ENCODE data around the gene GRID1. TPM values are rescaled to one million over a fixed set of nuclear protein-coding genes. Genes with fewer than 3 reads are reported as not detected.
"Not testable (repeated sequence)": the region's sequence is repeated elsewhere in the genome, so short reads cannot be mapped to it uniquely, and the experiment has no call there.

The GRID1 gene
- total RNA-seq, 1 donor from 2014 or later = 0.22 TPM

DNA sequence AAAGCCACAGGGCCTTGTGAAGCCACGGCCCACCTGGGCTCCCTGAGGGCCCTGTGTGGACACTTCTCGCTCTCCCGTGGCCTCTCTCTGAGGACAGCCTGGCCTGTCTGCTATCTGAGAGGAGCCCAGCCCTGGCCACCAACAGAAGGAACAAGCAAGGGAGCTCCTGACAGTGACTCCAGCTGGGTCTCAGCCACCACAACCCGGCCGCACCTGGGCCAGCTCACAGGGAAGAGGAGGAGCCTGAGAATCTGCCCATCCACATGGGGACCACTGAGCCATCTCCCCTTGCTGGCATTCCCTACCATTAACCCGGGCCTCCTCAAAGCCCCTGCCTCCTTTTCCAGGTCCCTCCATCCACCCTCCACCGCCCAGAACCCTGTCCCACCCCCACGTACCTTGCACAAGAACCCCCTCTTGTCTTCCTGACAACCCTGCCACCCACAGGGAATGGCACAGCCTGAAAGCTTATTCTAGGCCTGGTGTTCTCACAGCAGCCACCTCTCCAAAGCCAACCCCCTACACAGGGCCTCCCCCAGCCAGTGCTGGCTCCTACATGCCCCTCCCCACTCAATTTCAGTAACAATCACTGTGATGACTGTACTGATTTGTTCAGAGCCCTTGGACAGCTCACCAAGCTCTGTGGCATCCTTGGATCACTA is 120.2 kb downstream of the GRID1 start:
- no peaks in the 10 kb centered on the region for H3K27me3 Mint-ChIP-seq
- no peaks in the 10 kb centered on the region for H3K4me1 Mint-ChIP-seq (ENCODE audit: low read depth)
- H3K9me3 Mint-ChIP-seq (ENCODE audit: low read depth) = peaks cover 7% of the 10 kb centered on the region
- H3K4me3 Mint-ChIP-seq (ENCODE audit: low read depth) = no peak overlapping the region
- no peak overlapping the region for H3K27ac Mint-ChIP-seq
- no peaks in the 10 kb centered on the region for H3K36me3 Mint-ChIP-seq (ENCODE audit: insufficient read depth)
- DNase-seq (ENCODE audit: low spot score, unreplicated experiment) = no peak
- TF ChIP-seq, protein P1, sequence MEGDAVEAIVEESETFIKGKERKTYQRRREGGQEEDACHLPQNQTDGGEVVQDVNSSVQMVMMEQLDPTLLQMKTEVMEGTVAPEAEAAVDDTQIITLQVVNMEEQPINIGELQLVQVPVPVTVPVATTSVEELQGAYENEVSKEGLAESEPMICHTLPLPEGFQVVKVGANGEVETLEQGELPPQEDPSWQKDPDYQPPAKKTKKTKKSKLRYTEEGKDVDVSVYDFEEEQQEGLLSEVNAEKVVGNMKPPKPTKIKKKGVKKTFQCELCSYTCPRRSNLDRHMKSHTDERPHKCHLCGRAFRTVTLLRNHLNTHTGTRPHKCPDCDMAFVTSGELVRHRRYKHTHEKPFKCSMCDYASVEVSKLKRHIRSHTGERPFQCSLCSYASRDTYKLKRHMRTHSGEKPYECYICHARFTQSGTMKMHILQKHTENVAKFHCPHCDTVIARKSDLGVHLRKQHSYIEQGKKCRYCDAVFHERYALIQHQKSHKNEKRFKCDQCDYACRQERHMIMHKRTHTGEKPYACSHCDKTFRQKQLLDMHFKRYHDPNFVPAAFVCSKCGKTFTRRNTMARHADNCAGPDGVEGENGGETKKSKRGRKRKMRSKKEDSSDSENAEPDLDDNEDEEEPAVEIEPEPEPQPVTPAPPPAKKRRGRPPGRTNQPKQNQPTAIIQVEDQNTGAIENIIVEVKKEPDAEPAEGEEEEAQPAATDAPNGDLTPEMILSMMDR (IDR thresholded peaks at IDR 0.05; ENCODE audit: unreplicated experiment) = no peak

- Mint-ChIP-seq H3K4me1 (ENCODE audit: low read depth) (no peaks in the 10 kb centered on the region), H3K4me3 (ENCODE audit: low read depth) (no peak overlapping the region), H3K27me3 (no peaks in the 10 kb centered on the region)
These were observed 121.6 kb downstream of the GRID1 start for GRCh38 chr10:86245015-86245394.

DNA sequence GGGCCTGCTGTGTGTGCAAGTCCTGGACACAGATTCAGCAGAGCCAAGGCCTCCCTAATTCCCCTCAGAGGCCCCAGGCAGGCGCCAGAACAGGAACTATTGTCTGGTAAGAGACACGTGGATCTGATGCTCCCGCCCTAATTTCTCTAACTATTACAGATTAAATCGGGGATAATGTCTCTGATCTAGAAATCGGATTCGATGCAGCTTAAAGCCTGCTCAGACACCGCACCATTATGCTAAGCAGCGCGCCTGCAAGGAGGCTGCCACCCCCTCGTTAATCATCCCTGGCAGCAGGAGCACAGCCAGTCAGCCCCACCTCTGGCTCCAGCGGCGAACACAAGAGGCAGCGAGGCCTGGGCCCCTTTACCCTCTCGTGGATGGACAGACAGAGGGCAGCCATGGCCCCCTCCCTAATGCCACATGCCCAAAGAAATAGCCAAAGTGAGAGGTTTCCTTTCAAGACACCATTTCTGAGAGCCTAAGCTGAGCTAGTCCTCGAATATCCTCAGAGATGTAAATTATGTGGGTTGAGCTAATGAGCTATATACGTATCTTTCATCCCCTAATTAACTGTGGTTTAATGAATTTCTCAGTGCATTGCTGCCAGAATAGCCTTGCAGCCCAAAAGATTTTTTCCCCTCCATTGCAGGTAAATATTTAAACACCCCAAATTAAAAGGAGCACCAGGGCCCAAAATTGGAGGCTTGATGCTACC is 122.1 kb downstream of the GRID1 start:
- Mint-ChIP-seq H3K36me3 (ENCODE audit: insufficient read depth) (no peaks in the 10 kb centered on the region), H3K9me3 (ENCODE audit: low read depth) (no peaks in the 10 kb centered on the region), H3K4me1 (ENCODE audit: low read depth) (no peaks in the 10 kb centered on the region), H3K27ac (no peak overlapping the region), H3K27me3 (no peaks in the 10 kb centered on the region), H3K4me3 (ENCODE audit: low read depth) (no peak overlapping the region)
- TF ChIP-seq, protein P1 (IDR thresholded peaks at IDR 0.05; ENCODE audit: unreplicated experiment) = no peak
- DNase-seq (ENCODE audit: low spot score, unreplicated experiment) = no peak

More at GRCh38 chr10:86245015-86245394, 121.6 kb downstream of the GRID1 start:
- Mint-ChIP-seq H3K9me3 (ENCODE audit: low read depth) (peaks cover 5% of the 10 kb centered on the region), H3K27ac (no peak overlapping the region), H3K36me3 (ENCODE audit: insufficient read depth) (no peaks in the 10 kb centered on the region)
- TF ChIP-seq, protein P1 (IDR thresholded peaks at IDR 0.05; ENCODE audit: unreplicated experiment) = no peak
- DNase-seq (ENCODE audit: low spot score, unreplicated experiment) = no peak

GRCh38 chr10:86243651-86244155 is 122.9 kb downstream of the GRID1 start:
- H3K27me3 Mint-ChIP-seq = no peaks in the 10 kb centered on the region
- no peaks in the 10 kb centered on the region for H3K36me3 Mint-ChIP-seq (ENCODE audit: insufficient read depth)
- DNase-seq (ENCODE audit: low spot score, unreplicated experiment) = no peak
- H3K27ac Mint-ChIP-seq = no peak overlapping the region
- no peaks in the 10 kb centered on the region for H3K4me1 Mint-ChIP-seq (ENCODE audit: low read depth)
- no peak overlapping the region for H3K4me3 Mint-ChIP-seq (ENCODE audit: low read depth)
- TF ChIP-seq, protein P1 (IDR thresholded peaks at IDR 0.05; ENCODE audit: unreplicated experiment) = no peak
- H3K9me3 Mint-ChIP-seq (ENCODE audit: low read depth) = no peaks in the 10 kb centered on the region

DNA sequence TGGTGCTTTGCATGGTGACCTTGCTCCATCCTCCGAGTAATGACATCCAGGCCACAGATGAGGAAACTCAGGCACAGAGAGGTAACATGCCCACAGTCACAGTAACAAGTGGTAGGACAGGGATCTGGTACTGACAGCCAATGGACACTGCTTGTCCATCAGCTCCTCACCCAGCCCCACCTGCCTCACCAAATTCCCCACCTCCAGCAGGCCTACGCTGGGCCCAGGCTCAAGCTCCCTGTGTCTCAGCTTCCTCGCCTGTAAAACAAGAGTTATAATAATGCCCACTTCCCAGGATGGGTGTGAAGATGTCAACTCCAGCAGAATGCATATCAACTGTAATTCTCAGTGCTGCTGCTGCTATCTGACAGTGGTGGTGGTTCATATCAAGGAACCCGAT is 123.8 kb downstream of the GRID1 start:
- no peak overlapping the region for H3K27ac Mint-ChIP-seq
- no peaks in the 10 kb centered on the region for H3K36me3 Mint-ChIP-seq (ENCODE audit: insufficient read depth)
- DNase-seq (ENCODE audit: low spot score, unreplicated experiment) = no peak
- no peaks in the 10 kb centered on the region for H3K4me1 Mint-ChIP-seq (ENCODE audit: low read depth)
- peaks cover 2% of the 10 kb centered on the region for H3K9me3 Mint-ChIP-seq (ENCODE audit: low read depth)
- no peak overlapping the region for H3K4me3 Mint-ChIP-seq (ENCODE audit: low read depth)
- H3K27me3 Mint-ChIP-seq = no peaks in the 10 kb centered on the region
- TF ChIP-seq, protein P1 (IDR thresholded peaks at IDR 0.05; ENCODE audit: unreplicated experiment) = no peak

DNA sequence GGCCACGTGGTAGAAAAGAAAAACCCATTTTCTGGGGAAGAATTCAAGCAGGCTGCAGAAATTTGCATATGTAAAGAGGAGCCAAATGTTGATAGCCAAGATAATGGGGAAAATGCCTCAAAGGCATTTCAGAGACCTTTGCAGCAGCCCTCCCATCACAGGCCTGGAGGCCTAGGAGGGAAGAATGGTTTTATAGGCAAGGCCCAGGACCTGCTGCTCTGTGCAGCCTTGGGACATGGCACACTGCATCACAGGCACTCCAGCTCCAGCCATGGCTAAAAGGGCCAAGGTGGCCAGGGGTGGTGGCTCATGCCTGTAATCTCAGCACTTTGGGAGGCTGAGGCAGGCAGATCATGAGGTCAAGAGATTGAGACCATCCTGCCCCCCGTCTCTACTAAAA is 128.5 kb downstream of the GRID1 start:
- DNase-seq (ENCODE audit: low spot score, unreplicated experiment); H3K4me3 Mint-ChIP-seq (ENCODE audit: low read depth); H3K27me3 Mint-ChIP-seq; H3K9me3 Mint-ChIP-seq (ENCODE audit: low read depth); H3K27ac Mint-ChIP-seq; H3K4me1 Mint-ChIP-seq (ENCODE audit: low read depth); H3K36me3 Mint-ChIP-seq (ENCODE audit: insufficient read depth): not testable (repeated sequence)

Data from progenitor cell of endocrine pancreas (in vitro differentiated cells).